ENCODE results near the gene CD38.

Gene CD38

DNA sequence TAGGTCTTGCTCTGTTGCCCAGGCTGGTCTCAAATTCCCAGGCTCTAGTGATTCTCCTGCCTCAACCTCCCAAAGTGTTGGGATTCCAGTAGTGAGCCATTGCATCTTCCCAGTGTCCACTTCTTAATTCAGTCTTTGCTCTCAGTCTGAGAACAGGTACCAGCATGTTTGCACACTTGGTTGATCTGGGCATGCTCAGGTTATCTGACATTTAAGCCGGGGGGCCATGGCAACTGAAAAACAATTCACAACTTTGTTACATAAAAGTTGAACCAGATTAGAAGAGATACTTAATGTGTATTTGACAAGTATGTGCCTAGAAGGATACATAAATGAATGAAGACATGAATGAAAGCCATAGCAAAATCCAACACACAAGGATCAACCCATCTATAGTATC is 121.4 kb downstream of the CD38 start:
- peaks cover 10% of the 10 kb centered on the region; the same call in 1 of the 2 replicates for H3K9me3 ChIP-seq (ENCODE audit: control insufficient read depth, insufficient read depth, low read length)

DNA sequence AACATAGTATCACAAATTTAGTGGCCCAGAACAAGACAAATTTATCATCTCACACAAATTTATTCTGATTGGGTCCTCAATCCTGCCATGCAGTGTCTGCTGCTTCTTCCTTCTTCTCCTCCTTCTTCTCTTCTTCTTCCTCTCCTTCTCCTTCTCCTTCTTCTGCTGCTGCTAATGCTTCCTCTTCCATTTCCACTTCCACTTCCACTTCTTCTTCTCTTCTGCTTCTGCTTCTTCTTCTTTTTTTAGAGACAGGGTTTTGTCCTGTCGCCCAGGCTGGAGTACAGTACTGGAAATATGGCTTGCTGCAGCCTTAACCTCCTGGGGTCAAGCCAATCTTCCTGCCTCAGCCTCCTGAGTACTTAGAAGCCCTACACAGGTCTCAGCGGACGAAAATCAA is 122.9 kb downstream of the CD38 start:
- no peaks in the 10 kb centered on the region for H3K4me1 ChIP-seq (ENCODE audit: insufficient read depth, low read length)
- peaks cover 17% of the 10 kb centered on the region for H3K9me3 ChIP-seq (ENCODE audit: control insufficient read depth, insufficient read depth, low read length)
- no peaks in the 10 kb centered on the region; the same call in 1 of the 2 replicates for H3K36me3 ChIP-seq (ENCODE audit: insufficient read depth, low read length)
- H3K9ac ChIP-seq (ENCODE audit: low read depth, low read length) = no peak overlapping the region

More for the DNA sequence above, 121.4 kb downstream of the CD38 start:
- Histone ChIP-seq H3K36me3 (ENCODE audit: insufficient read depth, low read length) (no peaks in the 10 kb centered on the region; the same call in 1 of the 2 replicates), H3K9ac (ENCODE audit: low read depth, low read length) (no peak overlapping the region), H3K4me1 (ENCODE audit: insufficient read depth, low read length) (no peaks in the 10 kb centered on the region)

DNA sequence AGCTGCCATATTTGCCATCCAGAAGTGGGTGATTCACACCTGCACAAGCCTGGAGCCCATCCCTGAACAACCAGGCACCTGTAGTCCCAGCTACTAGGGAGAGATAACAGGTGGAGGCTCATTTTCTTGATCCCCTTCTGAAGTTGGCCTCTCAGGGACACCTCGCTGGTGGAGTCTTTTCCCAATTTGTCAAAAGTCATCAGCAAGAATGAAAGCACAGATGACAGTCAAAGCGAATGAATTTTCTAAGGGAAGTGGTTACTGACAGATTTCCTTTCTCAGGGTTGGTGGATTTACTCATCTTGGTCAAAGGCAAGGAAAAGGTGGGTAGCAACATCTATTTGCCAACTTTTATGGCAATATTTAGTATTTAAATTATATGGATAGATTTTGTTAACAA is 123.9 kb downstream of the CD38 start:
- Histone ChIP-seq H3K9ac (ENCODE audit: low read depth, low read length) (no peak overlapping the region), H3K9me3 (ENCODE audit: control insufficient read depth, insufficient read depth, low read length) (peaks cover 17% of the 10 kb centered on the region), H3K4me1 (ENCODE audit: insufficient read depth, low read length) (peaks cover 7% of the 10 kb centered on the region), H3K36me3 (ENCODE audit: insufficient read depth, low read length) (no peaks in the 10 kb centered on the region; the same call in 1 of the 2 replicates)

DNA sequence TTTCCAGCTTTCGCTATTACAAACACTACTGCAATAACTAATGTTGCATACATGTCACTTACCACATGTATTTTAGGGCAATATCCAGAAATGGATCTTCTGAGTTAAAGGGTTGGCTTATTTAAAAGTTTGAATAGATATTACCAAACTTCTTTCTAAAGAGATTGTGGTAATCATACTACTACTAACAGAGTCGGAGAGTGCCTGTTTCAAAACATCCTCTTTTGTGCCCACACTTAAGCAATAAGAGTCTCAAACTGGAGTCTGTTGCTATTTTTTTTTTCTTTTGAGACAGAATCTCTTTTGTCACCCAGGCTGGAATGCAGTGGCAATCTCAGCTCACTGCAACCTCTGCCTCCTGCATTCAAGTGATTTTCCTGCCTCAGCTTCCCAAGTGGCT is 124.6 kb downstream of the CD38 start:
- H3K4me1 ChIP-seq (ENCODE audit: insufficient read depth, low read length) = peaks cover 9% of the 10 kb centered on the region
- H3K9me3 ChIP-seq (ENCODE audit: control insufficient read depth, insufficient read depth, low read length) = peaks cover 17% of the 10 kb centered on the region
- H3K36me3 ChIP-seq (ENCODE audit: insufficient read depth, low read length) = no peaks in the 10 kb centered on the region; the same call in 1 of the 2 replicates
- no peak overlapping the region for H3K9ac ChIP-seq (ENCODE audit: low read depth, low read length)

Measured in ES-I3 (cell line).